Measurements from ENCODE around the gene PARP1.

DNA sequence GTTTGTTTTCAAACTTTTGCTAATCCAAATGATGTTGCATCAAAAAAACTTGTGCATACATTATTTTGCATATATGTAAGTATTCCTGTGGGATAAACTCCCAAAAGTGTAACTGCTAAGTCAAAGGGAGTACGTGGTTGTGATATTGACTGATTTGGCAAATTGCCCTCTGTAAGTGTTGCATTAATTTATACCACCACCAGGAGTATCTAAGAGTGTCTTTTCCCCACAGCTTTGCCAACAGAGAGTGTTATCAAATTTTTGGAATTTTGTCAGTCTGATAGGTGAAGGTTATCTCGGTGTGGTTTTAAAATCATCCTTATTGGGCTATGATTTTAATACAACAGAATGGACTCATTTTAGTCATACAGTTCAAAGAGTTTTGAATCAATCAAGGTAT is 30.1 kb upstream of the PARP1 start:
- TF ChIP-seq CTCF (conservative IDR thresholded peaks at IDR 0.05; ENCODE audit: low read length) (peak; percentile 54), EZH2phosphoT487 (IDR thresholded peaks at IDR 0.05; ENCODE audit: borderline replicate concordance, low read depth, low read length) (no peak)
